Lung (tissue), 12 donors: Measurements from ENCODE around the gene KLHDC7B. TPM values are rescaled to one million over a fixed set of nuclear protein-coding genes. Genes with fewer than 3 reads are reported as not detected.

Source experiments
- ATAC-seq: fragments of 200-7000 bp; cut with Tn5 transposase; one replicate; pipeline ENCODE4 v1.9.1; 2020; ENCODE audit warnings: moderate number of reproducible peaks; ENCODE audit not compliant: insufficient read depth, low FRiP score
- DNase-seq, 3 donors: peaks; one replicate each; pipeline ENCODE4 v3.0.0-alpha.2; 2013 to 2017
- H3K27ac ChIP-seq, 2 donors: one replicate each; pipeline ENCODE4 v1.5.1; 2013; ENCODE audit warnings: mild to moderate bottlenecking in 2 of 2, moderate library complexity in 2 of 2, control low read depth in 1 of 2, inconsistent platforms in 1 of 2, low read depth in 1 of 2, low read length in 1 of 2
- H3K27me3 ChIP-seq, 3 donors: one replicate each; pipeline ENCODE4 v1.5.1; 2013; ENCODE audit warnings: low read length in 2 of 3; ENCODE audit not compliant: control insufficient read depth in 3 of 3, insufficient read depth in 3 of 3
- H3K36me3 ChIP-seq, 4 donors: one replicate each; pipeline ENCODE4 v1.5.1; 2013; ENCODE audit warnings: low read length in 4 of 4, mild to moderate bottlenecking in 1 of 4, moderate library complexity in 1 of 4; ENCODE audit not compliant: control insufficient read depth in 4 of 4, insufficient read depth in 4 of 4
- H3K4me1 ChIP-seq, 5 donors: one replicate each; pipeline ENCODE4 v1.5.1; 2013; ENCODE audit warnings: low read length in 5 of 5, mild to moderate bottlenecking in 2 of 5, moderate library complexity in 1 of 5; ENCODE audit not compliant: control insufficient read depth in 5 of 5, insufficient read depth in 5 of 5
- H3K4me3 ChIP-seq: one replicate; pipeline ENCODE4 v1.5.1; 2013; ENCODE audit warnings: mild to moderate bottlenecking, control low read depth, moderate library complexity
- H3K9ac ChIP-seq, 2 donors: one replicate each; pipeline ENCODE4 v1.5.1; 2013; ENCODE audit warnings: low read length in 2 of 2, control low read depth in 1 of 2; ENCODE audit not compliant: insufficient read depth in 1 of 2
- H3K9me3 ChIP-seq, 4 donors: one replicate each; pipeline ENCODE4 v1.5.1; 2013; ENCODE audit warnings: low read length in 3 of 4, mild to moderate bottlenecking in 1 of 4, moderate library complexity in 1 of 4; ENCODE audit not compliant: control insufficient read depth in 4 of 4, insufficient read depth in 3 of 4
- CTCF ChIP-seq: IDR thresholded peaks from 2 replicates; pipeline ENCODE4 v1.5.1; 2012; ENCODE audit warnings: mild to moderate bottlenecking; ENCODE audit errors: control extremely low read depth, extremely low read depth
- WGBS, 2 donors: extraction: QIAGEN DNeasy Blood & Tissue Kit; methylation state at CpG; one replicate each; pipeline ENCODE4 v1.1.7; 2013; 5-methylcytosine and 5-hydroxymethylcytosine counted together
- polyA plus RNA-seq, 2 donors: library from polyadenylated mRNA; stranded (reverse); fragments of 200-250 nt; gene quantifications; one replicate each; pipeline ENCODE4 v1.2.1, GENCODE V29; 2013
- total RNA-seq, 2 donors: library from RNA; depleted of rRNA in 1 of 2; stranded (reverse); fragments of >200 nt in 1 of 2; gene quantifications; one replicate each; pipeline ENCODE4 v1.2.1, GENCODE V29; 2014 to 2021
- donor health status: control.
- donor health status: control.
- donor health status: Bipolar disorder and iron deficiency.
- donor health status: healthy.
- donor health status: DM: yes; HTN: yes; CAD: no.

The KLHDC7B gene
- total and polyA plus RNA-seq, 4 donors: 0.39 to 1.6 (median 0.95) TPM

GRCh38 chr22:50572965-50573364 is 27.3 kb downstream of the KLHDC7B start:
- no peak overlapping the region for H3K9ac ChIP-seq
- H3K36me3 ChIP-seq: peaks cover 0 to 8% (median 0%) of the 10 kb centered on the region in 4 donors
- no peak for ATAC-seq
- H3K4me3 ChIP-seq: no peak overlapping the region
- DNase-seq: no peak
- no peak overlapping the region for H3K27ac ChIP-seq
- peaks cover 0 to 8% (median 2%) of the 10 kb centered on the region in 3 donors for H3K27me3 ChIP-seq
- WGBS, 2 donors: 93 to 95% methylated on average over 11 of the region's 11 CpGs
- H3K9me3 ChIP-seq: no peaks in the 10 kb centered on the region
- no peaks in the 10 kb centered on the region for H3K4me1 ChIP-seq
- no peak for TF ChIP-seq CTCF

GRCh38 chr22:50573491-50574382 is 28.0 kb downstream of the KLHDC7B start:
- no peak for ATAC-seq
- 89 to 91% methylated on average over 26 of the region's 26 CpGs for WGBS, 2 donors
- no peak overlapping the region for H3K9ac ChIP-seq
- H3K27me3 ChIP-seq: peaks cover 0 to 10% (median 2%) of the 10 kb centered on the region in 3 donors
- H3K9me3 ChIP-seq: no peaks in the 10 kb centered on the region
- DNase-seq: no peak
- no peak for TF ChIP-seq CTCF
- H3K4me1 ChIP-seq: peaks cover 0 to 7% (median 0%) of the 10 kb centered on the region in 5 donors
- H3K36me3 ChIP-seq: peaks cover 0 to 8% (median 0%) of the 10 kb centered on the region in 4 donors
- H3K4me3 ChIP-seq: no peak overlapping the region
- H3K27ac ChIP-seq: no peak overlapping the region

- Histone ChIP-seq H3K9ac (no peak overlapping the region), H3K36me3 (peaks cover 0 to 6% (median 0%) of the 10 kb centered on the region in 4 donors), H3K4me3 (no peak overlapping the region), H3K27ac (no peak overlapping the region), H3K9me3 (no peaks in the 10 kb centered on the region), H3K27me3 (peaks cover 0 to 11% (median 2%) of the 10 kb centered on the region in 3 donors), H3K4me1 (peaks cover 0 to 8% (median 0%) of the 10 kb centered on the region in 5 donors)
- DNase-seq (no peak), ATAC-seq (no peak)
- no peak for TF ChIP-seq CTCF
- 84 to 94% methylated on average over 11 of the region's 11 CpGs for WGBS, 2 donors
These were observed 28.7 kb downstream of the KLHDC7B start for GRCh38 chr22:50574383-50574755.
